ENCODE data around the gene CD302.
"Not testable (repeated sequence)": the region's sequence is repeated elsewhere in the genome, so short reads cannot be mapped to it uniquely, and the experiment has no call there.

Gene CD302

DNA sequence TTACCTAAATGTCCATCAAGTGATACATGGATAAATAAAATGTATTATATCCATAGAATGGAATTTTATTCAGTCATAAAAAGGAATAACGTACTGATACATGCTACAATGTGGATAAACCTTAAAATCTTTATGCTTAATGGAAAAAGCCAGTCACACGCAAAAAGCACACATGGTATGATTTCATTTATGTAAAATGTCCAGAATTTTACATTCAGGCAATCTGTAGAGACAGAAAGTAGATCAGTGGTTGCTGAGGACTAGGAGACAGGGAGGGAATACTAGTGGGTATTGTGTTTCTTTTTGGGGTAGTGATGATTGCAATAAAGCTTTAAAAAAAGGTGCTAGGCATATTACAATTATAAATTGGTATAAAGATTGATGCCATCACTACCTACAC is 30.7 kb upstream of the CD302 start:
- DNase-seq (ENCODE audit: extremely low read depth, low read depth): no peak
- TF ChIP-seq, protein P1, sequence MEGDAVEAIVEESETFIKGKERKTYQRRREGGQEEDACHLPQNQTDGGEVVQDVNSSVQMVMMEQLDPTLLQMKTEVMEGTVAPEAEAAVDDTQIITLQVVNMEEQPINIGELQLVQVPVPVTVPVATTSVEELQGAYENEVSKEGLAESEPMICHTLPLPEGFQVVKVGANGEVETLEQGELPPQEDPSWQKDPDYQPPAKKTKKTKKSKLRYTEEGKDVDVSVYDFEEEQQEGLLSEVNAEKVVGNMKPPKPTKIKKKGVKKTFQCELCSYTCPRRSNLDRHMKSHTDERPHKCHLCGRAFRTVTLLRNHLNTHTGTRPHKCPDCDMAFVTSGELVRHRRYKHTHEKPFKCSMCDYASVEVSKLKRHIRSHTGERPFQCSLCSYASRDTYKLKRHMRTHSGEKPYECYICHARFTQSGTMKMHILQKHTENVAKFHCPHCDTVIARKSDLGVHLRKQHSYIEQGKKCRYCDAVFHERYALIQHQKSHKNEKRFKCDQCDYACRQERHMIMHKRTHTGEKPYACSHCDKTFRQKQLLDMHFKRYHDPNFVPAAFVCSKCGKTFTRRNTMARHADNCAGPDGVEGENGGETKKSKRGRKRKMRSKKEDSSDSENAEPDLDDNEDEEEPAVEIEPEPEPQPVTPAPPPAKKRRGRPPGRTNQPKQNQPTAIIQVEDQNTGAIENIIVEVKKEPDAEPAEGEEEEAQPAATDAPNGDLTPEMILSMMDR (IDR thresholded peaks at IDR 0.05; ENCODE audit: low read depth, low read length, missing control alignments): no peak
- no peak overlapping the region for H3K4me3 ChIP-seq (replicated peaks; ENCODE audit: low read depth, low read length)

DNA sequence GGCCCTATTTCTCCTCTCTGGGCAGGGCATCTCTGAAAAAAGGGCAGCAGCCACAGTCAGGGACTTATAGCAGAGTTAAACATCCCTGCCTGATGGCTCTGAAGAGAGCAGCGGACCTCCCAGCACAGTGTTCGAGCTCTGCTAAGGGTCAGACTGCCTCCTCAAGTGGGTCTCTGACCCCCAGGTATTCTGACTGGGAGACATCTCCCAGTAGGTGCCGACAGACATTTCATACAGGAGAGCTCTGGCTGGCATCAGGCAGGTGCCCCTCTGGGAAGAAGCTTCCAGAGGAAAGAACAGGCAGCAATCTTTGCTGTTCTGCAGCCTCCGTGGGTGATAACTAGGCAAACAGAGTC is 24.4 kb upstream of the CD302 start:
- H3K4me3 ChIP-seq (replicated peaks; ENCODE audit: low read depth, low read length): not testable (repeated sequence)

DNA sequence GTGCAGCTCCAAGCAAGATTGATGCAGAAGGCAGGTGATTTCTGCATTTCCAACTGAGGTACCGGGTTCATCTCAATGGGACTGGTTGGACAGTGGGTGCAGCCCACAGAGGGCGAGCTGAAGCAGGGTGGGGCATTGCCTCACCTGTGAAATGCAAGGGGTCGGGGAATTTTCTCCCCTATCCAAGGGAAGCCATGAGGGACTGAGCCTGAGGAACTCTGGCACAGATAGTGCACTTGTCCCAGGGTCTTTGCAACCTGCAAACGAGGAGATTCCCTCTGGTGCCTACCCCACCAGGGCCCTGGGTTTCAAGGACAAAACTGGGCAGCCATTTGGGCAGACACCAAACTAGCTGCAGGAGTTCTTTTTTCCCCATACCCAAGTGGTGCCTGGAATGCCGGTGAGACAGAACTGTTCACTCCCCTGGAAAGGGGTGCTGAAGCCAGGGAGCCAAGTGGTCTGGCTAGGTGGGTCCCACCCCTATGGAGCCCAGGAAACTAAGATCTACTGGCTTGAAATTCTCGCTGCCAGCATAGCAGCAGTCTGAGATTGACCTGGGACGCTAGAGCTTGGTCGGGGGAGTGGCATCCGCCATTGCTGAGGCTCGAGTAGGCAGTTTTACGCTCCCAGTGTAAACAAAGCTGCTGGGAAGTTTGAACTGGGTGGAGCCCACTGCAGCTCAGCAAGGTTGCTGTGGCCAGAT is 23.9 kb upstream of the CD302 start:
- not testable (repeated sequence) for H3K4me3 ChIP-seq (replicated peaks; ENCODE audit: low read depth, low read length); DNase-seq (ENCODE audit: extremely low read depth, low read depth)

More for the DNA sequence above, 24.4 kb upstream of the CD302 start:
- not testable (repeated sequence) for DNase-seq (ENCODE audit: extremely low read depth, low read depth)

DNA sequence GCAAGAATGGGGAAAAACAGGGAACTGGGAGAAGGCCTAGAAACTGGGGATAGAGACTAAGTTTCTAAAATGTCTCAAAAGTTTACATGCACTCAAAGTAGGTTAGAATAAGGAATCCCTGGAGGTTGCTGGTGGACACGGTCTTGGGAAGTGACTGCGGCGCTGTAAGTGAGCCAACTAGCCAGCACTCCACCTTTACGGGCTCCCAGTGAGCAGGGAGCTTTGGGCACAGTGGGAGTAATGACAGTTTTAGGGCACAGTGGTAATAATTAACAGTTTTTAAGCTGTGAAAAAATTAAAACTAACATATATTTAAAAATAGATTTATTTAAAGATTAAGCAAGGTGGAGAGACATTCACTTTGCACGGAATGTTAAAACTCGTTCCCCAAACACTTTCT is 20.9 kb upstream of the CD302 start:
- DNase-seq (ENCODE audit: extremely low read depth, low read depth): no peak

DNA sequence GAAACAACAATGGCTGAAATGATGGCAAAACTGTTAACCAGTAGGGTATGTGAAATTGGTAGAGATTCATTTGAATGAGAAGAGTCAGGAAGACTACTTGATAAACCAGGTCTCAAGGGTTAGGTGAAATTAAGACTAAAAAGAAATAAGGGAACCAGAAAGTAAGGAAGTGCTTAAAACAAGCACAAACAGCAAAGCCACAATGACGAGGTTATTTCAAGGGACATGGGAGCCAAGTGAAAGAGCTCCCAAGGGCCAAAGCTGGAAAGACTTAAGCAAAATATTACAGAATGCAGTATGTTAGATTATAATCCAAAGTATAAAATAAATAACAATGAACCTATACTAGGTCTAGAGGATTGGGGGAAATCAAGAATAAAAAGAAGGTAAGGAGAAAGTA is 19.3 kb upstream of the CD302 start:
- TF ChIP-seq, protein P1 (IDR thresholded peaks at IDR 0.05; ENCODE audit: low read depth, low read length, missing control alignments): no peak
- no peak for DNase-seq (ENCODE audit: extremely low read depth, low read depth)
- H3K4me3 ChIP-seq (replicated peaks; ENCODE audit: low read depth, low read length): no peak overlapping the region

More for the DNA sequence above, 20.9 kb upstream of the CD302 start:
- no peak overlapping the region for H3K4me3 ChIP-seq (replicated peaks; ENCODE audit: low read depth, low read length)
- TF ChIP-seq, protein P1 (IDR thresholded peaks at IDR 0.05; ENCODE audit: low read depth, low read length, missing control alignments): no peak

DNA sequence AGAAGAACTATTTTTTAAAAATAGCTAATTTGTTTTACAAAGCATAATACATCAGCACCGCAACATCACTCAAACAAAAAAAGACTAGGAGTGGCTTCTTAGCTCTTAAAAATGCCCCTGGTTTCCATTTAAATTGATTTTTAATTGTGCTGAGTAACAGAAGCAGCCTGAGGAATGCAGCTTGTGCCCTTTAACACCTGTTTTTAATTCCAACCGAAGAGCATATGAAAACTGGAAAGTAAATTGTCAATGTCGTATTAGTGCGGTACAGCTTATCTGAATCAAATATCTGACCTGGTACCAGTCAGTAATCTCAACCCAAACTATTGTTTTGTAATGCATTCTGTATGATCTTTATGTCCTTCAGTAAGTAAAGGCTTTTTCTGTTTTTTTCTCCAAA is 13.2 kb upstream of the CD302 start:
- TF ChIP-seq, protein P1 (IDR thresholded peaks at IDR 0.05; ENCODE audit: low read depth, low read length, missing control alignments): no peak
- peak; percentile 3 for DNase-seq (ENCODE audit: extremely low read depth, low read depth)
- no peak overlapping the region for H3K4me3 ChIP-seq (replicated peaks; ENCODE audit: low read depth, low read length)

DNA sequence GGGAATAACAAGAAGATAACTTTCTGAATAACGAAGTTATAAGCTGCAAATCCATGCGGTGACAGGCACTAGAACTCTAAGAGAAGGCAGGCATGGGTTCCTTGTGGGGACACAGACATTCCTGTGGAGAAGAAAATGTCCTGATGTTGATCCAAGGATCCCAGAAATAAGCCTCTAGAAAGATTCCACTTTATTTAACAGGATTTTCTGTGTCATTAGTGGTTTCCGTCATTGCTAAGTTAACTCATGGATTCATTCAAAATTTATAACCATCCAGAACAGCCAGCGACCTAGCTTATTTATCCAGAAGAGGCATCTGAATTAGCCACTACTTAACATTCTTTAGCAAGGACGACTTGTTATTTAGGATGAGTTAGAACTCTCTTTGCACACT is 10.0 kb upstream of the CD302 start:
- no peak overlapping the region for H3K4me3 ChIP-seq (replicated peaks; ENCODE audit: low read depth, low read length)
- TF ChIP-seq, protein P1 (IDR thresholded peaks at IDR 0.05; ENCODE audit: low read depth, low read length, missing control alignments): no peak
- DNase-seq (ENCODE audit: extremely low read depth, low read depth): no peak

Measured in HFF-Myc (cell line).